ENCODE measurements around the gene GTF3C4.

GTF3C4 gene

GRCh38 chr9:132739710-132740310 is 69.5 kb downstream of the GTF3C4 start:
- no peak for DNase-seq

- DNase-seq = no peak
These were observed 70.5 kb downstream of the GTF3C4 start for GRCh38 chr9:132740526-132741309.

GRCh38 chr9:132742821-132743311 is 72.6 kb downstream of the GTF3C4 start:
- no peak for DNase-seq

GRCh38 chr9:132743931-132744479 is 73.7 kb downstream of the GTF3C4 start:
- no peak for DNase-seq
